Keratinocyte (primary cell): ENCODE results near the gene RBBP4. TPM values are rescaled to one million over a fixed set of nuclear protein-coding genes. Genes with fewer than 3 reads are reported as not detected.

Experiments used
- DNase-seq: peaks from one replicate; pipeline ENCODE4 v3.0.0-alpha.2; 2011; ENCODE audit warnings: low read depth, missing footprints, low spot score
- FAIRE-seq: peaks from 2 replicates; lab custom pipeline; 2011; peaks lifted over from hg19 to GRCh38; lab: Jason Lieb, UNC
- H2AFZ ChIP-seq: 2 replicates; pipeline ENCODE4 v1.6.0; 2012; ENCODE audit warnings: low read length, control low read depth, inconsistent platforms; ENCODE audit not compliant: control insufficient read depth
- H3K27ac ChIP-seq: 2 replicates; pipeline ENCODE4 v1.5.1; 2011; ENCODE audit warnings: low read length; ENCODE audit not compliant: control insufficient read depth, insufficient read depth
- H3K27me3 ChIP-seq: 3 replicates; pipeline ENCODE4 v1.6.0; 2011; ENCODE audit warnings: low read length; ENCODE audit not compliant: control insufficient read depth, insufficient read depth; ENCODE audit errors: extremely low read depth
- H3K36me3 ChIP-seq, 2 experiments: 2 replicates in 1 of 2; 3 replicates in 1 of 2; pipeline ENCODE4 v1.5.1; 2011; ENCODE audit warnings: low read length in 2 of 2, mild to moderate bottlenecking in 1 of 2; ENCODE audit not compliant: control insufficient read depth in 2 of 2, insufficient read depth in 2 of 2; ENCODE audit errors: extremely low read depth in 1 of 2
- H3K4me1 ChIP-seq: 3 replicates; pipeline ENCODE4 v1.5.1; 2011; ENCODE audit warnings: low read length; ENCODE audit not compliant: control insufficient read depth, insufficient read depth; ENCODE audit errors: extremely low read depth
- H3K4me2 ChIP-seq: 3 replicates; pipeline ENCODE4 v1.6.0; 2011; ENCODE audit warnings: low read depth, low read length; ENCODE audit not compliant: control insufficient read depth, insufficient read depth; ENCODE audit errors: extremely low read depth
- H3K4me3 ChIP-seq, 3 experiments: fragments of 200-600 bp in 1 of 3; sonication (generic) in 1 of 3; 2 replicates in 2 of 3; 3 replicates in 1 of 3; pipeline ENCODE4 v1.5.1; 2011 to 2016; ENCODE audit warnings: low read length in 3 of 3, mild to moderate bottlenecking in 3 of 3, control low read depth in 2 of 3, inconsistent platforms in 1 of 3, low read depth in 1 of 3, mixed read lengths in 1 of 3, mixed run types in 1 of 3, moderate library complexity in 1 of 3; ENCODE audit not compliant: control insufficient read depth in 2 of 3, insufficient read depth in 2 of 3; ENCODE audit errors: extremely low read depth in 1 of 3
- H3K79me2 ChIP-seq: 2 replicates; pipeline ENCODE4 v1.6.0; 2012; ENCODE audit warnings: low read length; ENCODE audit not compliant: control insufficient read depth, insufficient read depth
- H3K9ac ChIP-seq: 3 replicates; pipeline ENCODE4 v1.6.0; 2011; ENCODE audit warnings: low read length; ENCODE audit not compliant: control insufficient read depth, insufficient read depth; ENCODE audit errors: extremely low read depth
- H3K9me1 ChIP-seq: 3 replicates; pipeline ENCODE4 v1.6.0; 2011; ENCODE audit warnings: low read length; ENCODE audit not compliant: control insufficient read depth, insufficient read depth; ENCODE audit errors: extremely low read depth
- H3K9me3 ChIP-seq: 2 replicates; pipeline ENCODE4 v1.5.1; 2012; ENCODE audit warnings: low read depth, low read length; ENCODE audit not compliant: control insufficient read depth
- H4K20me1 ChIP-seq: 3 replicates; pipeline ENCODE4 v1.6.0; 2011; ENCODE audit warnings: low read length; ENCODE audit not compliant: control insufficient read depth, insufficient read depth; ENCODE audit errors: extremely low read depth
- CTCF ChIP-seq, 3 experiments: IDR thresholded peaks in 1 of 3; conservative IDR thresholded peaks in 1 of 3; optimal IDR thresholded peaks in 1 of 3; 2 replicates in 2 of 3; 3 replicates in 1 of 3; pipeline versions ENCODE3 to v1.5.1; 2011; ENCODE audit warnings: low read length in 3 of 3, mild to moderate bottlenecking in 3 of 3, moderate library complexity in 2 of 3, control low read depth in 1 of 3, inconsistent platforms in 1 of 3; ENCODE audit not compliant: insufficient read depth in 2 of 3; ENCODE audit errors: extremely low read depth in 1 of 3
- EZH2 ChIP-seq: IDR thresholded peaks from one replicate; pipeline ENCODE4 v1.6.1; 2012; ENCODE audit warnings: inconsistent platforms, mild to moderate bottlenecking, low read length, moderate library complexity
- dilution Hi-C: fragments of 300-500 bp; cut with MboI; formaldehyde crosslinking; loops from one replicate; pipeline ENCODE4 v1.7.0; 2020; ENCODE audit warnings: low sequenced_read_pairs; ENCODE audit not compliant: extremely low pct_ligation_motif_present
- polyA plus RNA-seq, 5 experiments: library from polyadenylated mRNA; depleted of rRNA in 3 of 5; stranded (reverse) in 3 of 5; stranded (forward) in 1 of 5; unstranded in 1 of 5; fragments of >200 nt; gene quantifications; 1 replicate in 1 of 5; 2 replicates in 3 of 5; 3 replicates in 1 of 5; pipeline versions ENCODE4 v1.2.1 to v1.2.3, GENCODE V29; 2011 to 2012; ENCODE audit warnings: missing spikeins in 2 of 5, low read depth in 1 of 5, low replicate concordance in 1 of 5

The RBBP4 gene
- polyA plus RNA-seq, 1 donor (not counting 4 experiments of a cell fraction or from before 2014, with no cell fraction given): 61.5 TPM

GRCh38 chr1:32693455-32694174, 42.6 kb downstream of the RBBP4 start:
- dilution Hi-C loops: no loop called here
- Histone ChIP-seq H3K79me2 (no peaks in the 10 kb centered on the region), H4K20me1 (no peaks in the 10 kb centered on the region)

GRCh38 chr1:32695098-32695904, 44.3 kb downstream of the RBBP4 start:
- DNase-seq (no peak), FAIRE-seq (no peak)
- no peaks in the 10 kb centered on the region for H3K9me3 ChIP-seq
- no peak overlapping the region for H3K4me3 ChIP-seq
- H3K4me1 ChIP-seq: no peaks in the 10 kb centered on the region
- no peak overlapping the region for H2AFZ ChIP-seq
- no peak overlapping the region for H3K27ac ChIP-seq
- no peak overlapping the region for H3K4me2 ChIP-seq
- no peaks in the 10 kb centered on the region for H3K79me2 ChIP-seq
- H4K20me1 ChIP-seq: no peaks in the 10 kb centered on the region
- H3K9ac ChIP-seq: no peak overlapping the region
- H3K36me3 ChIP-seq: peaks cover 4 to 13% of the 10 kb centered on the region in 2 experiments
- H3K9me1 ChIP-seq: no peaks in the 10 kb centered on the region
- dilution Hi-C loops: no loop called here
- no peaks in the 10 kb centered on the region for H3K27me3 ChIP-seq
- TF ChIP-seq CTCF (optimal IDR thresholded peaks at IDR 0.05 in 1 of 3, IDR thresholded peaks at IDR 0.05 in 1 of 3, conservative IDR thresholded peaks at IDR 0.05 in 1 of 3; ENCODE audit: extremely low read depth in 1 of 3, insufficient read depth in 2 of 3, low read length in 3 of 3) (no peak), EZH2 (no peak)

More at GRCh38 chr1:32693455-32694174, 42.6 kb downstream of the RBBP4 start:
- Histone ChIP-seq H3K4me1 (no peaks in the 10 kb centered on the region), H3K9ac (no peak overlapping the region), H3K27ac (no peak overlapping the region), H3K9me1 (no peaks in the 10 kb centered on the region), H3K4me3 (no peak overlapping the region), H2AFZ (no peak overlapping the region), H3K9me3 (no peaks in the 10 kb centered on the region), H3K27me3 (no peaks in the 10 kb centered on the region), H3K36me3 (peaks cover 4 to 13% of the 10 kb centered on the region in 2 experiments), H3K4me2 (no peak overlapping the region)
- DNase-seq: no peak
- FAIRE-seq: no peak
- TF ChIP-seq EZH2 (no peak), CTCF (optimal IDR thresholded peaks at IDR 0.05 in 1 of 3, IDR thresholded peaks at IDR 0.05 in 1 of 3, conservative IDR thresholded peaks at IDR 0.05 in 1 of 3; ENCODE audit: extremely low read depth in 1 of 3, insufficient read depth in 2 of 3, low read length in 3 of 3) (no peak)
